Stimulated activated CD4-positive, alpha-beta T cell treated with anti-CD3 and anti-CD28 coated beads, Interleukin-1b, Interleukin-23, amount 100 ng/mL, for 1 hour (primary cell): Measurements from ENCODE around the gene UBAP2L.
"Not testable (repeated sequence)": the region's sequence is repeated elsewhere in the genome, so short reads cannot be mapped to it uniquely, and the experiment has no call there.

Experiments used
- DNase-seq, 2 donors: peaks; one replicate each; pipeline ENCODE4 v3.0.0-alpha.2; 2020; ENCODE audit warnings: low read depth in 2 of 2

The UBAP2L gene

DNA sequence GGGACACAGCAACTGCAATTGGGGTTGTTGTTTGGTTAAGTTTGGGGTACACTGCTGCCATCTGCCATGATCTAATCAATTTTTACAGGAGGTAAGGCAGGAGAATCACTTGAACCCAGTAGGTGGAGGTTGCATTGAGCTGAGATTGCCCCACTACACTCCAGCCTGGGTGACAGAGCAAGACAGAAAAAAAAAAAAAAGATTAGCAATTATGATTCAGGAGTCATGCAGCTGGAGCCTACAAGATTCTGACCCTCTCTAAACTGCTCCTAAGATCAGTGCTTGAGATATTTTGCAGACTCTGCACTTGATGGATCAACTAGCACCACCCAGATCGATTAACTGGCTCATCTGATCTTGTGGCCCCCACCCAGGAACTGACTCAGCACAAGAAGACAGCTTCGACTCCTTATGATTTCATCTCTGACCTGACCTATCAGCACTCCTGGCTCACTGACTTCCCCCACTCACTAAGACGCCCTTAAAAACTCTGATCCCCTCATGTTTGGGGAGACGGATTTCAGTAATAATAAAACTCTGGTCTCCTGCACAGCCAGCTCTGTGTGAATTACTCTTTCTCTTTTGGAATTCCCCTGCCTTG is 87.0 kb downstream of the UBAP2L start:
- not testable (repeated sequence) for DNase-seq

DNA sequence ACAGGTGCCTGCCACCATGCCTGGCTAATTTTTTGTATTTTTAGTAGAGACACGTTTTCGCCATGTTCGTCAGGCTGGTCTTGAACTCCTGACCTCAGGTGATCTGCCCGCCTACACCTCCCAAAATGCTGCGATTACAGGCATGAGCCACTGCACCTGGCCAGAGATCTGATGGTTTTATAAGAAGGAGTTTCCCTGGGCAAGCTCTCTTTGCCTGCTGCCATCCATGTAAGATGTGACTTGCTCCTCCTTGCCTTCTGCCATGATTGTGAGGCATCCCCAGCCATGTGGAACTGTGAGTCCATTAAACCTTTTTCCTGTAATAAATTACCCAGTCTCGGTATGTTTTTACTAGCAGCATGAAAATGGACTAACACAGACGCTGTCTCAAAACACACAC is 88.4 kb downstream of the UBAP2L start:
- DNase-seq: not testable (repeated sequence)

DNA sequence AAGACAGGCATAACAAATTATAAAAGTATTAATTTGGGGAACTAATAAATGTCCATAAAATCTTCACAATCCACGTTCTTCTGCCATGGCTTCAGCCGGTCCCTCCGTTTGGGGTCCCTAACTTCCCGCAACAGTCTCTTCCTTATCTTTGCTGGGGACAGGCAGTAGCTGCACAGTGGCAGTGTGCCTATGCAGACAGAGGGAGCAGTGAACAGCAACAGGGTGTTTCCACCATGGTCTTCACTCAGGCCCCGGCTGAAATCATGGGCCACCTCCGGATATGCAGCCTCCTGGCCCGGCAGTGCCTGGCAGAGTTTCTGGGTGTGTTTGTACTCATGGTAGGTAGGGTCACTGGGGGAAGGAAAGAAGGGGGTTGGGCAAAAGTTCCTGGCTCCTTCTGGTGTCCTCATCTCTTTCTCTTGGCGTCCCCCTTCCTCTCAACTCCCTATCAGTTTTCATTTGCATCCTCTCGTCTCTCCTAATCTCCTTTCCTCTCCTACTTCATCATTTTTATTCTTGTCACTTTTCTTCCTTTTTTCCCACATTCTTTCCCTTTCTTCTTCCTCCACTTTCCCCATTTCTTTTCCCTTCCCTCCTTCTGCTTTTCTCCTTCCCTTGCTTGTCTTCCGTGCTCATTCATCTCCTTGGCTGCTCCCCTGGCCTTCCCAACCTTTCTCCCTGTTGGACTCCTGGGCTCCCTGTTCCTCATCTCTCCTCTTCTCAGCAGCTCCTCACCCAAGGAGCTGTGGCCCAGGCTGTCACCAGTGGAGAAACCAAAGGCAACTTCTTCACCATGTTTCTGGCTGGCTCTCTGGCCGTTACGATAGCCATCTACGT is 91.7 kb downstream of the UBAP2L start:
- DNase-seq: not testable (repeated sequence)

DNA sequence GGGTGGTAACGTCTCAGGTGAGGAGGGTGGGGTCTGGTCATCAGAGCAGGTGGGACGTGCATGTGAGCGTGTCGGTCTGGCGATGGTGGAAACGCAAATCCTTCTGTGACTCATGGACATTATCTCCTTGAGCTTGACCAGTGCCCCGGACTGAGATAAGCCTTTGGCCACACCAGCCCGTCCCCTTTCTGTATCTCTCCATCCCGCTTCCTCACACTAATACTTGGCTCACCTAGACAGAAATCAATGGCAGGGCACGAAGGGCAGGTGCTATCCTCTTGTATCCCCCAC is 92.3 kb downstream of the UBAP2L start:
- DNase-seq: no peak

DNA sequence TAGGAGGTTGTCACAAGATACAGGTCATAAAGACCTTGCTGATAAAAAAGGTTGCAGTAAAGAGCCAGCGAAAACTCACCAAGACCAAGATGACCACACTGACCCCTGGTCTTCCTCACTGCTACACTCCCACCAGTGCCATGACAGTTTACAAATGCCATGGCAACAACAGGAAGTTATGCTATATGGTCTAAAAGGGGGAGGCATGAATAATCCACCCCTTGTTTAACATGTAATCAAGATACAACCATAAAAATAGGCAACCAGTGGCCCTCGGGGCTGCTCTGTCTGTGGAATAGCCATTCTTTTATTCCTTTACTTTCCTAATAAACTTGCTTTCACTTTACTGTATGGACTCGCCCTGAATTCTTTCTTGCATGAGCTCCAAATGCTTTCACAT is 93.5 kb downstream of the UBAP2L start:
- DNase-seq: not testable (repeated sequence)

DNA sequence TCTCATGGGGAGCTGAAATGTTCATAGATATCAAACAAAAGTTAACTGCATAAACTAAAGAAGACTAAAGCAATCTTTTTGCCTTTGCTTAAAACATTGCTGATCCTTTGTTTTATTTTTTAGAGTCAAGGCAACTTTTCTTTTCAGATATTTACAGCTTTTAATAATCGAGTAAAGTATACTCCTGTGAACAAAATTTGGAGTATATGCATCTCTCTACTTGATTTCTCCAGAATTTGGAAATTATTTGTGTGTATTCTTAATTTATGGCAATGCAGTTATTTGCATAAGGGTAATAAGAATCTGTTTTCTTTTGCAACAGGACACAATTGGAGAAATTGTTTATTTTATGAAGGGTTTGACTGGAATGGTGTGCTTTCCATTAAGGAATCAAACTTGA is 95.9 kb downstream of the UBAP2L start:
- DNase-seq: no peak

DNA sequence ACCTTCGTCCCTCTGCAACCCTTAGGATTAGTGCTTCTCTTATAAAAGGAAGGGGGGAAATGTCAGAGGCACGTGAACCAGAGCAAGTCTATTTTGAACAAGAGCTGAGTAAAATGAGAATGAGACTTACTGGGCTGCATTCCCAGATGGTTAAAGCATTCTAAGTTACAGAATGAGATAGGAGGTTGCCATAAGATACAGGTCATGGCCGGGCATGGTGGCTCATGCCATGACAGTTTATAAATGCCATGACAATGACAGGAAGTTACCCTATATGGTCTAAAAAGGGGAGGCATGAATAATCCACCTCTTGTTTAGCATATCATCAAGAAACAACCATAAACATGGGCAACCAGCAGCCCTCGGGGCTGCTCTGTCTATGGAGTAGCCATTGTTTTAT is 97.6 kb downstream of the UBAP2L start:
- no peak for DNase-seq
